RWPE2 (cell line): ENCODE results near the gene TOMM70.

Source experiments
- ATAC-seq: fragments of 200-7000 bp; cut with Tn5 transposase; 3 replicates; pipeline ENCODE4 v1.9.1; 2021; ENCODE audit warnings: low read depth
- DNase-seq: peaks from one replicate; pipeline ENCODE4 v3.0.0-alpha.2; 2020; ENCODE audit warnings: low spot score
- H3K27ac ChIP-seq: fragments of 450-650 bp; 2 replicates; pipeline ENCODE4 v1.5.1; 2017; ENCODE audit warnings: mild to moderate bottlenecking; ENCODE audit not compliant: poor library complexity, severe bottlenecking
- H3K27me3 ChIP-seq: fragments of 250-450 bp; sonication (Bioruptor Pico); 2 replicates; pipeline ENCODE4 v1.5.1; 2021; ENCODE audit warnings: mild to moderate bottlenecking, moderate library complexity; ENCODE audit not compliant: insufficient read depth, poor library complexity, severe bottlenecking
- H3K36me3 ChIP-seq: fragments of 250-450 bp; sonication (Bioruptor Pico); 2 replicates; pipeline ENCODE4 v1.5.1; 2020; ENCODE audit warnings: low read depth, mild to moderate bottlenecking, moderate library complexity
- H3K4me1 ChIP-seq: fragments of 250-450 bp; sonication (Bioruptor Pico); 2 replicates; pipeline ENCODE4 v1.5.1; 2021; ENCODE audit warnings: mild to moderate bottlenecking, moderate library complexity; ENCODE audit not compliant: insufficient read depth, poor library complexity, severe bottlenecking
- H3K4me3 ChIP-seq: fragments of 250-450 bp; sonication (Bioruptor Pico); 2 replicates; pipeline ENCODE4 v1.5.1; 2021; ENCODE audit warnings: mild to moderate bottlenecking, moderate library complexity; ENCODE audit not compliant: severe bottlenecking
- H3K9me3 ChIP-seq: fragments of 250-450 bp; sonication (Bioruptor Pico); 2 replicates; pipeline ENCODE4 v1.5.1; 2021; ENCODE audit warnings: mild to moderate bottlenecking, moderate library complexity; ENCODE audit not compliant: severe bottlenecking
- CTCF ChIP-seq: fragments of 450-650 bp; IDR thresholded peaks from one replicate; pipeline ENCODE4 v1.5.1; 2017; ENCODE audit warnings: mild to moderate bottlenecking, moderate library complexity; ENCODE audit not compliant: poor library complexity, severe bottlenecking

TOMM70 gene

GRCh38 chr3:100412912-100413590, 12.2 kb upstream of the TOMM70 start:
- no peak overlapping the region for H3K4me3 ChIP-seq
- TF ChIP-seq CTCF, result no peak
- ATAC-seq, result no peak
- H3K36me3 ChIP-seq, result no peaks in the 10 kb centered on the region
- no peak for DNase-seq
- H3K27me3 ChIP-seq, result no peaks in the 10 kb centered on the region
- H3K4me1 ChIP-seq, result no peaks in the 10 kb centered on the region
- H3K27ac ChIP-seq, result no peak overlapping the region
- H3K9me3 ChIP-seq, result no peaks in the 10 kb centered on the region

- Histone ChIP-seq H3K36me3 (peaks cover 7% of the 10 kb centered on the region), H3K4me3 (no peak overlapping the region), H3K27ac (no peak overlapping the region), H3K27me3 (no peaks in the 10 kb centered on the region), H3K4me1 (no peaks in the 10 kb centered on the region), H3K9me3 (no peaks in the 10 kb centered on the region)
- TF ChIP-seq CTCF, result no peak
- no peak for ATAC-seq
- DNase-seq, result no peak
These were observed 10.4 kb upstream of the TOMM70 start for GRCh38 chr3:100411091-100411982.

GRCh38 chr3:100407977-100408532, 7.2 kb upstream of the TOMM70 start:
- H3K27ac ChIP-seq, result no peak overlapping the region
- no peaks in the 10 kb centered on the region for H3K9me3 ChIP-seq
- H3K27me3 ChIP-seq, result no peaks in the 10 kb centered on the region
- TF ChIP-seq CTCF, result no peak
- peaks cover 2% of the 10 kb centered on the region for H3K4me1 ChIP-seq
- peaks cover 7% of the 10 kb centered on the region for H3K36me3 ChIP-seq
- no peak overlapping the region for H3K4me3 ChIP-seq
- ATAC-seq (no peak), DNase-seq (no peak)

- Histone ChIP-seq H3K4me3 (no peak overlapping the region), H3K27me3 (no peaks in the 10 kb centered on the region), H3K27ac (no peak overlapping the region), H3K4me1 (peaks cover 6% of the 10 kb centered on the region), H3K9me3 (no peaks in the 10 kb centered on the region), H3K36me3 (peaks cover 7% of the 10 kb centered on the region)
- no peak for TF ChIP-seq CTCF
- no peak for ATAC-seq
- no peak for DNase-seq
These were observed 6.3 kb upstream of the TOMM70 start for GRCh38 chr3:100407164-100407563.
